Skeletal muscle tissue (tissue), 4 donors: ENCODE measurements around the gene CYFIP2. TPM values are rescaled to one million over a fixed set of nuclear protein-coding genes. Genes with fewer than 3 reads are reported as not detected.

Experiments
- H3K27ac ChIP-seq: one replicate; pipeline ENCODE4 v1.7.0; 2013; ENCODE audit warnings: mild to moderate bottlenecking, low read depth, low read length, inconsistent platforms
- H3K27me3 ChIP-seq, 3 donors: one replicate each; pipeline ENCODE4 v1.7.0; 2013; ENCODE audit warnings: low read length in 3 of 3; ENCODE audit not compliant: control insufficient read depth in 3 of 3, insufficient read depth in 3 of 3
- H3K36me3 ChIP-seq, 3 donors: one replicate each; pipeline ENCODE4 v1.7.0; 2013; ENCODE audit warnings: low read length in 3 of 3; ENCODE audit not compliant: control insufficient read depth in 3 of 3, insufficient read depth in 3 of 3
- H3K4me1 ChIP-seq, 3 donors: one replicate each; pipeline ENCODE4 v1.7.0; 2013; ENCODE audit warnings: low read length in 3 of 3, mild to moderate bottlenecking in 3 of 3; ENCODE audit not compliant: control insufficient read depth in 3 of 3, insufficient read depth in 3 of 3
- H3K4me3 ChIP-seq, 3 donors: one replicate each; pipeline ENCODE4 v1.7.0; 2013; ENCODE audit warnings: low read length in 3 of 3
- H3K9ac ChIP-seq, 3 donors: one replicate each; pipeline ENCODE4 v1.7.0; 2013; ENCODE audit warnings: low read length in 3 of 3, mild to moderate bottlenecking in 3 of 3, moderate library complexity in 2 of 3, low read depth in 1 of 3
- H3K9me3 ChIP-seq, 3 donors: one replicate each; pipeline ENCODE4 v1.7.0; 2013; ENCODE audit warnings: low read length in 3 of 3; ENCODE audit not compliant: control insufficient read depth in 3 of 3
- total RNA-seq: library from RNA; depleted of rRNA; stranded (reverse); fragments of >200 nt; gene quantifications from one replicate; pipeline ENCODE4 v1.2.3, GENCODE V29; 2014
- donor health status: Osteomylitis.

The CYFIP2 gene
- total RNA-seq, 1 donor from 2014 or later, result 7.8 TPM

DNA sequence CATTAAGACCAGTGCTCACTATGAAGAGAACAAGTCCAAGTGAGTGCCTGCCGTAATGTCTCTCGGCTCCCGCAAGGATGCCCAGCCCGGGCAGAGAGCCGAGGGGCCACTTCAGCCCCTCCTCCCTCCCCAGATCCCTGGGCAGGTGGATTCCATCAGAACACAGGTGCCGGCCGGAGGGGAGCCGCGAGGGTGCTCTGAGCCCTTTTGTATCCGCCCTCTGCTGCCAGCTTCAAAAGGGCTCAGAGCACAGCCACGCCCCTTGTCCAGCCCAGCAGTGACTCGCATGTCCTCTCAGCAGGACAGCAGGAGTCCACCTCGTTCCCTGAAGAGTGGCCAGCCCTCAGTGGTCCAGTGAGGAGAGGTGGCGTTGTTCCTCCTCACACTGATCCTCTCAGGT is 43.9 kb downstream of the CYFIP2 start:
- Histone ChIP-seq H3K4me1 (peaks cover 0 to 6% (median 0%) of the 10 kb centered on the region in 3 donors), H3K27ac (no peak overlapping the region), H3K27me3 (peaks cover 0 to 3% (median 0%) of the 10 kb centered on the region in 3 donors), H3K36me3 (no peaks in the 10 kb centered on the region), H3K9me3 (no peaks in the 10 kb centered on the region), H3K9ac (no peak overlapping the region), H3K4me3 (no peak overlapping the region)

DNA sequence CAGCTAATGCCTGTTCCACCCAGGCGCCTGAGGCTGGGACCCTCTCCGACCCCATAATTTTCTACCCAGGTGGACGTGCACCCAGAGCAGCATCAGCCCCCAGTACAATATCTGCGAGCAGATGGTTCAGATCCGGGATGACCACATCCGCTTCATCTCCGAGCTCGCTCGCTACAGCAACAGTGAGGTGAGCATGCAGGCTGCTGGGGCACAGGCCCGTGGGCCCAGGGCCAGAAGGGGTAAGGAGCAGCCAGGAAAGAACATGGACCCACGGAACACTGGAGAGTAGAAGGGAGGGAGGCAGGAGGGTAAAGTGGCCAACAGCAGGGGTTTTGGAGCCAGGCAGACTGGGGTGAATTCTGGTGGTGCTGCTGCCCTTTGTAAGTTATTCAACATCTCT is 45.7 kb downstream of the CYFIP2 start:
- H3K4me1 ChIP-seq, result no peaks in the 10 kb centered on the region
- H3K9me3 ChIP-seq, result no peaks in the 10 kb centered on the region
- H3K27me3 ChIP-seq, result peaks cover 0 to 3% (median 0%) of the 10 kb centered on the region in 3 donors
- H3K4me3 ChIP-seq, result no peak overlapping the region
- no peak overlapping the region for H3K9ac ChIP-seq
- no peak overlapping the region for H3K27ac ChIP-seq
- H3K36me3 ChIP-seq, result no peaks in the 10 kb centered on the region

DNA sequence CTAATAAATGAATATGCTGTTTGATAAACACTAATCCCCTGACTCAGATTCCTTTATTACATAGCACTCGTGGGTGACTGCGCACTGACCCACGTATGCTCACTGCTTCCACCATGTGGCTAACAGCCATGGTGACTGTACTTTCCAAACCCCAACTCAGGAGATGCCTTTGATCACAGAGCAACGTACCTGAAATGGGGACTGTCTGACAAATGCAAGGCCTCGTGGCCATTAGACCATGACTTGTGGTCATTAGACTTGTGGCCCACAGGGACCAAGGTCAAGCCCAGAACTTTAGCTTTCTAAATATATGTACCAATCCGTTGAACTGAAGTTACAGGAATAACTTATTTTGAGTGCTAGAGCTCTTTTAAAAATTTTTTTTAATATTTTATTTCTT is 46.6 kb downstream of the CYFIP2 start:
- no peaks in the 10 kb centered on the region for H3K36me3 ChIP-seq
- H3K27me3 ChIP-seq, result peaks cover 0 to 3% (median 0%) of the 10 kb centered on the region in 3 donors
- no peak overlapping the region for H3K27ac ChIP-seq
- H3K9me3 ChIP-seq, result no peaks in the 10 kb centered on the region
- no peaks in the 10 kb centered on the region for H3K4me1 ChIP-seq
- H3K9ac ChIP-seq, result no peak overlapping the region
- H3K4me3 ChIP-seq, result no peak overlapping the region

DNA sequence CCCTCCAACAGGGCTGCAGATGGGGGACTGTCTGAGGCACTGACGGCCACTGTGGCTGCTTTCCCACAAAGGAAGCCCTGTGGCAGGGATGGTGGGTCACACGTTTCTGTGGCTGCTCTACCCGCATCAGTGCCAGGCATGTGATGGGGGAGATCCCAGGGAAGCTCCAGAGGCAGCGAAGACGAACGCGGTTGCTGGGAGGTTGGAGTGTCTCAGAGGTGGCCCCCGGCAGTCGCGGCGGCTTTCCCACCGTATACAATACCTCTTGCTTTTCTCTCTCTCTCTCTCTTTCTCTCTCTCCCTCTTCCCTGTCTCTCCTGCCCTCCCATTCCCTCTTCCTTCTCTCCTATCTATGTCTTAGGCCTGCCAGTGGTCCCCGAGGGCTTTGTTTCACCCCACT is 56.7 kb downstream of the CYFIP2 start:
- H3K27me3 ChIP-seq, result no peaks in the 10 kb centered on the region
- H3K27ac ChIP-seq, result no peak overlapping the region
- H3K36me3 ChIP-seq, result peaks cover 0 to 3% (median 2%) of the 10 kb centered on the region in 3 donors
- no peak overlapping the region for H3K4me3 ChIP-seq
- no peaks in the 10 kb centered on the region for H3K9me3 ChIP-seq
- no peaks in the 10 kb centered on the region for H3K4me1 ChIP-seq
- no peak overlapping the region for H3K9ac ChIP-seq

DNA sequence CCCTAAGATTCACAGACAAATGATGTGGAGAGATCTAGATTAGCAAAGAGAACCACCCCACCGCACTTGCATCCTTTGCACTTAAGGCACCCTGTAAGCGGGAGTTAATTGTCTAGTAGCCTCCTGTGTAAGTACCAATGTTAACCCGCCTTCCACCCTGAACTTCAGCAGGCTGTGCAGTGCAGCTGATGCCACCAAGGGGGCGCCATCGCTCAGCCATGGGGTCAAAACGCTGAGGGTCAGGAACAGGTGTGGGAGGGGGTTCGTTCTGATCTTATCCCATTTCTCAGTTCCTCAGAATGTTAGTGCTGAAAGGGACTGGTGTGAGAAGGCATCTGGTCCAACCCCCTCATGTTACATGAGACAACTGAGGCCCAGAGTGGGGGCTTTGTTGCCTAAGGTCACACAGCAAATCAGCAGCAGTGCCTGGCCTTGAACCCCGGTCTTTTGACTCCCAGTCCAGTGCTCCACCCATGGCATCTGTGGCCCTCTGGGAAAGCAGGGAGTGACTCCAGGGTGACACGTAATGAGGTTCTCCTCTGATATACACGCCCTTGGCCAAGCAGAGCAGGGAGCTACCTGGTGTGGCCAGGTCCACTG is 57.3 kb downstream of the CYFIP2 start:
- Histone ChIP-seq H3K9me3 (no peaks in the 10 kb centered on the region), H3K9ac (no peak overlapping the region), H3K27ac (no peak overlapping the region), H3K4me1 (no peaks in the 10 kb centered on the region), H3K36me3 (peaks cover 0 to 3% (median 2%) of the 10 kb centered on the region in 3 donors), H3K27me3 (no peaks in the 10 kb centered on the region), H3K4me3 (no peak overlapping the region)

DNA sequence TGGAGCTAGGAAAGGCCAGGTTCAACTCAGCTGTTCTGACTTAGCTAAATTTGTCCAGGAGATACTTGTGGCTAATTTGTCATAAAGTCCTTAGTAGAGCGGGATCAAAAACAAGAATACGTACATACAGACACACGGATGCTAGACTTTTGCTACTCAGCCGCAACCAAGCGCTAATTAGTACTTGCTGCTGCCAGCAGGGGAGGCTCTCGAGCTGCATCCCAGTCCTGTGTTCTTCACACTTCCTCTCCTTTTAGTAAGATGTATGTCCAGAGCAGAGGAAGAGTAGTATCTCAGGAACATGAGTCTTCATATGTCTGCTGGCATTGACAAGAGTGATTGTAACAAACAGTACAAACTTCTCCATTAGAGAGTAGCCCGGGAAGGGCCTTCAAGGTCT is 58.3 kb downstream of the CYFIP2 start:
- Histone ChIP-seq H3K36me3 (peaks cover 0 to 3% (median 2%) of the 10 kb centered on the region in 3 donors), H3K4me3 (no peak overlapping the region), H3K4me1 (no peaks in the 10 kb centered on the region), H3K27ac (no peak overlapping the region), H3K27me3 (no peaks in the 10 kb centered on the region), H3K9ac (no peak overlapping the region), H3K9me3 (no peaks in the 10 kb centered on the region)

DNA sequence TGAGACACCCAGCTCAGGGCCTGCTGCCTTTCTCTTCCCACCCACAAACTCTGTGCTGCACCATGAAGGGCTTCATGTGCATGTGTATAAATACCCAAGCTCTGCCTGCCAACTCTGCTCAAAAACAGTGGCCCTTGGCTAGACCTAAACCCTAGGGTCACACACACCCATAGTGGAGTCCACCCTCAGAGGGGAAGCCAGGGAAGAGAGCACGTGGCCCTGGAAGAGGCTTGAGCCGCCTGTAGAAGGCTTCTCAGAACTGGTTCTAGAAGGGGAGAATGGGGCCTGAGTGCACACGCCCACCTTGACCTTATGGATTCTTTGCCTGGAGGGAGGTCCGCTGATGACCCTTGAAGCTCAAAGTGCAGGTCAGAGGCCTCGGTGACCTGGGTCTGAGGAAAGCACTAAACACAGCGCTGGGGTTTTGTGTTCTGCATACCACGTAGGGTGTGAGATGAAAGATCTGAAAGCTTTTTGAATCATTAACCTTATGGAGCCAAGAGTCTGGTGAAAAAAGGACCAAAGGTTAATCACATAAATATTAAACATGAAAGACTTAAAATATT is 60.6 kb downstream of the CYFIP2 start:
- no peaks in the 10 kb centered on the region for H3K9me3 ChIP-seq
- no peak overlapping the region for H3K4me3 ChIP-seq
- H3K27me3 ChIP-seq, result no peaks in the 10 kb centered on the region
- H3K27ac ChIP-seq, result no peak overlapping the region
- no peak overlapping the region for H3K9ac ChIP-seq
- H3K36me3 ChIP-seq, result peaks cover 0 to 3% (median 2%) of the 10 kb centered on the region in 3 donors
- no peaks in the 10 kb centered on the region for H3K4me1 ChIP-seq

DNA sequence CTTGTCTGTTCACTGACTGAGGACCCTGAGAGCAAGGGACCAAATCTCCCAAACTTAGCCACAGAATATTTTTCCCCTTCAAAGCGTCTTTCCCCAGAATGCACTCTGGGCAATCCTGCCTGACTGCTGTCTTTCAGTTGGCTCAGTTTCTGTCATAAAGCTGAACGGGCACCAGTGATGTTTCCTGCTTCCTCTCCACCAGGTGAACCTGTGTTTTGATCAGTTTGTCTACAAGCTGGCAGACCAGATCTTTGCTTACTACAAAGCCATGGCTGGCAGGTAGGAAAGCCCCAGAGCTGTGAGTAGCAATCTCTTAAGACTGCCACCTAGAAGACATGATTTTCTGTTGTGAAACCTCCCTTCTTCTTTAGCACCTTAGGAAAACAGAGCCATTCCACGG is 61.8 kb downstream of the CYFIP2 start:
- H3K36me3 ChIP-seq, result peaks cover 0 to 3% (median 2%) of the 10 kb centered on the region in 3 donors
- H3K27ac ChIP-seq, result no peak overlapping the region

DNA sequence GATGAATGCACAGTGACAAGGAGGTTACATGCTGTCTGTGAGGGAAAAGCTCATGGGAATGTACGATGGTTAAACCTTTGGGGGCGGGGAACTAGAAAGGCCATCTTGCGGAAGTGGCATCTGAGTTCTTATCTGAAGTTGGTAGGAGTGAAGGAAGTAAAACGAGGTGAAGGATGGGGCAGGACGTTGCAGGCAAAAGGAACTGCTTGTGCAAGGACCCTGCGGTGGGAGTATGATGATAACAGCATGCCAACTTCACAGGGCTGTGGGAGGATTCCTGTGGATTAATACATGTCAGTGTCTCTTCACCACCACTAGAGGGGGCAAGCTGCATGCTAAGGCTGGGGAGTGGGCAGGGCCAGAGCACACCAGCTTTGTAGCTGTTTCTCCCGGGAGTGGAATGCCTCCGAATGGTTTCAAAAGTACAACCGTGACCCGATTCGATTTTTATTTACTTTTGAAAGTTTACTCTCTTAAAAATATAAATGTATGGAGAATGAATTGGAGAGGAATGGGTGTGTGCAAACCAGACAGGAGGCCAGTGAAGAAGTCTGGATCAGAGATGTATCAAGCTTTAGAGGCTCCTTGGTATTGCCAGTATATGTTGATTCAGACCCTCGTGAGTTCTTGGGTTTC is 62.5 kb downstream of the CYFIP2 start:
- no peaks in the 10 kb centered on the region for H3K27me3 ChIP-seq
- H3K27ac ChIP-seq, result no peak overlapping the region
- peak overlapping the region in 2 of 3 donors; percentile 14 to 19 for H3K4me3 ChIP-seq
- no peaks in the 10 kb centered on the region for H3K9me3 ChIP-seq
- H3K36me3 ChIP-seq, result peaks cover 0 to 4% (median 2%) of the 10 kb centered on the region in 3 donors
- H3K9ac ChIP-seq, result no peak overlapping the region
- no peaks in the 10 kb centered on the region for H3K4me1 ChIP-seq

More for the DNA sequence above, 61.8 kb downstream of the CYFIP2 start:
- no peaks in the 10 kb centered on the region for H3K9me3 ChIP-seq
- no peaks in the 10 kb centered on the region for H3K27me3 ChIP-seq
- no peak overlapping the region for H3K9ac ChIP-seq
- no peak overlapping the region for H3K4me3 ChIP-seq
- no peaks in the 10 kb centered on the region for H3K4me1 ChIP-seq

DNA sequence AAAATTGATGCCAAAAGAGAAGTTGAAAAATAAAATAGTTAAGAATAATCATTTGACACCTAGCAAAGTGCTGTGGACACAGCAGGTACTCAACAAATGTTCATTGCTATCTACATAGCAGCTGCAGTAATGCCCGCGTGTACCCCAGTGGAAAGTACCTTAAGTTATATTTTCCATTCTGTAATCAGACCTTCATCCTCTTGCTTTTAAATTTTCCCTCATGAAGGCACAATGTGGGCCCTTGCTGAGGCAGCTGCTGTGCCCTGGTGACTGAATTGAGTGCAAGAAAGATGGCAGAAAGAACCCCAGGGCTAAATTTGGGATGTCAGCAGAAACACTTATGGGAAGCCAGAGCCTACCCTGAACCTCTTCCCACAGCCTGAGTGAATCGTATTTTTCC is 65.9 kb downstream of the CYFIP2 start:
- Histone ChIP-seq H3K9ac (no peak overlapping the region), H3K27ac (no peak overlapping the region), H3K9me3 (no peaks in the 10 kb centered on the region), H3K4me1 (no peaks in the 10 kb centered on the region), H3K36me3 (peaks cover 0 to 8% (median 0%) of the 10 kb centered on the region in 3 donors), H3K4me3 (no peak overlapping the region), H3K27me3 (no peaks in the 10 kb centered on the region)
